Gastroesophageal sphincter (tissue), 4 donors: Measurements from ENCODE around the gene PUS7L. TPM values are rescaled to one million over a fixed set of nuclear protein-coding genes. Genes with fewer than 3 reads are reported as not detected.

Experiments
- ATAC-seq: fragments of 150-250 bp; one replicate; pipeline ENCODE4 v1.9.1; 2016; ENCODE audit warnings: mild to moderate bottlenecking, moderate library complexity
- H3K27ac ChIP-seq, 4 donors: fragments of 200-600 bp; sonication (generic) in 3 of 4; 1 replicate in 3 of 4; 2 replicates in 1 of 4; pipeline ENCODE4 v1.5.1; 2016 to 2019
- H3K27me3 ChIP-seq: fragments of 200-600 bp; sonication (generic); one replicate; pipeline ENCODE4 v1.5.1; 2019
- H3K36me3 ChIP-seq, 2 donors: fragments of 200-600 bp; sonication (generic); one replicate each; pipeline ENCODE4 v1.5.1; 2019; ENCODE audit warnings: control low read depth in 1 of 2
- H3K4me1 ChIP-seq, 3 donors: fragments of 200-600 bp; sonication (generic); 1 replicate in 2 of 3; 2 replicates in 1 of 3; pipeline ENCODE4 v1.5.1; 2016 to 2019; ENCODE audit warnings: control low read depth in 2 of 3
- H3K4me3 ChIP-seq, 2 donors: fragments of 200-600 bp; sonication (generic); one replicate each; pipeline ENCODE4 v1.5.1; 2019; ENCODE audit warnings: mild to moderate bottlenecking in 1 of 2, moderate library complexity in 1 of 2
- H3K9me3 ChIP-seq, 3 donors: fragments of 200-600 bp; sonication (generic); one replicate each; pipeline ENCODE4 v1.5.1; 2017 to 2019; ENCODE audit warnings: control low read depth in 2 of 3
- EP300 ChIP-seq: sonication (generic); formaldehyde crosslinking; IDR thresholded peaks from one replicate; pipeline ENCODE4 v1.6.1; 2017; ENCODE audit warnings: antibody characterized with exemption, mild to moderate bottlenecking
- POLR2A ChIP-seq, 2 donors: fragments of 450-650 bp; IDR thresholded peaks; one replicate each; pipeline ENCODE4 v1.6.1; 2017; ENCODE audit warnings: antibody characterized with exemption in 2 of 2, mild to moderate bottlenecking in 2 of 2, moderate library complexity in 1 of 2
- POLR2AphosphoS5 ChIP-seq: sonication (generic); formaldehyde crosslinking; IDR thresholded peaks from one replicate; pipeline ENCODE4 v1.6.1; 2017; ENCODE audit warnings: antibody characterized with exemption
- WGBS, 2 donors: methylation state at CpG; one replicate each; pipeline ENCODE4 v1.1.5; 2018; ENCODE audit warnings: low coverage in 1 of 2; 5-methylcytosine and 5-hydroxymethylcytosine counted together
- total RNA-seq, 4 donors: library from RNA; depleted of rRNA; stranded (reverse); fragments of >200 nt; gene quantifications; one replicate each; pipeline ENCODE4 v1.1.0, GENCODE V29; 2016
- TF ChIP-seq, protein P1 (sequence below), 4 experiments: fragments of 200-600 bp in 2 of 4; fragments of 450-650 bp in 2 of 4; sonication (generic) in 1 of 4; IDR thresholded peaks; one replicate each; pipeline ENCODE4 v1.5.1; 2017 to 2019; ENCODE audit warnings: antibody characterized with exemption in 4 of 4, mild to moderate bottlenecking in 2 of 4, moderate library complexity in 2 of 4

PUS7L gene
- total RNA-seq, 4 donors from 2014 or later: 5.4 to 11.7 (median 9.7) TPM

- ATAC-seq: no peak
- WGBS, 2 donors: 82 to 89% methylated on average over 2 of the region's 2 CpGs
- no peaks in the 10 kb centered on the region for H3K36me3 ChIP-seq
- no peaks in the 10 kb centered on the region for H3K4me1 ChIP-seq
- no peaks in the 10 kb centered on the region for H3K9me3 ChIP-seq
- H3K4me3 ChIP-seq: no peak overlapping the region
- H3K27me3 ChIP-seq: no peaks in the 10 kb centered on the region
- no peak overlapping the region for H3K27ac ChIP-seq
- TF ChIP-seq, protein P1, sequence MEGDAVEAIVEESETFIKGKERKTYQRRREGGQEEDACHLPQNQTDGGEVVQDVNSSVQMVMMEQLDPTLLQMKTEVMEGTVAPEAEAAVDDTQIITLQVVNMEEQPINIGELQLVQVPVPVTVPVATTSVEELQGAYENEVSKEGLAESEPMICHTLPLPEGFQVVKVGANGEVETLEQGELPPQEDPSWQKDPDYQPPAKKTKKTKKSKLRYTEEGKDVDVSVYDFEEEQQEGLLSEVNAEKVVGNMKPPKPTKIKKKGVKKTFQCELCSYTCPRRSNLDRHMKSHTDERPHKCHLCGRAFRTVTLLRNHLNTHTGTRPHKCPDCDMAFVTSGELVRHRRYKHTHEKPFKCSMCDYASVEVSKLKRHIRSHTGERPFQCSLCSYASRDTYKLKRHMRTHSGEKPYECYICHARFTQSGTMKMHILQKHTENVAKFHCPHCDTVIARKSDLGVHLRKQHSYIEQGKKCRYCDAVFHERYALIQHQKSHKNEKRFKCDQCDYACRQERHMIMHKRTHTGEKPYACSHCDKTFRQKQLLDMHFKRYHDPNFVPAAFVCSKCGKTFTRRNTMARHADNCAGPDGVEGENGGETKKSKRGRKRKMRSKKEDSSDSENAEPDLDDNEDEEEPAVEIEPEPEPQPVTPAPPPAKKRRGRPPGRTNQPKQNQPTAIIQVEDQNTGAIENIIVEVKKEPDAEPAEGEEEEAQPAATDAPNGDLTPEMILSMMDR (IDR thresholded peaks at IDR 0.05): no peak
- TF ChIP-seq POLR2AphosphoS5: no peak
- TF ChIP-seq EP300: no peak
- no peak for TF ChIP-seq POLR2A (IDR thresholded peaks at IDR 0.05)
These were observed 89.2 kb downstream of the PUS7L start for GRCh38 chr12:43669373-43669772.

Other genes with a start within 250 kb of the PUS7L start
- not detected for gene ADAMTS20, start 206.6 kb downstream of the PUS7L start, total RNA-seq
- gene IRAK4, start 161 bp upstream of the PUS7L start, total RNA-seq: 10 to 100 TPM; 15.3 to 36.6 (median 20.0) TPM
- gene TWF1, start 47.5 kb upstream of the PUS7L start, total RNA-seq: 100 to 1,000 TPM in 3 of 4 donors, 10 to 100 TPM in 1; 88.2 to 126 (median 111) TPM
- gene TMEM117, start 77.3 kb upstream of the PUS7L start, total RNA-seq: 10 to 100 TPM in 3 of 4 donors, 1 to 10 TPM in 1; 7.8 to 21.5 (median 12.3) TPM